ENCODE data around the gene SAP30L.

The SAP30L gene

GRCh38 chr5:154445422-154446194 lies at the start of gene SAP30L:
Gene SAP30L (plus strand): TSS chr5:154445997. CDS start chr5:154446605, 608 bp downstream.
- Histone ChIP-seq H3K36me3 (ENCODE audit: control insufficient read depth, insufficient read depth, low read length) (peaks cover 7% of the 10 kb centered on the region), H3K4me3 (replicated peaks; ENCODE audit: low read depth, low read length) (peak within 1 kb of the TSS; percentile 95), H3K27me3 (replicated peaks; ENCODE audit: control insufficient read depth, insufficient read depth, low read length) (no peaks in the 10 kb centered on the region)
- peak; percentile 98 for DNase-seq (ENCODE audit: extremely low read depth, insufficient read length)
- no peak for TF ChIP-seq CTCF (IDR thresholded peaks at IDR 0.05; ENCODE audit: insufficient read depth, low read length, poor library complexity, severe bottlenecking)

- no peaks in the 10 kb centered on the region for H3K27me3 ChIP-seq (replicated peaks; ENCODE audit: control insufficient read depth, insufficient read depth, low read length)
- peaks cover 17% of the 10 kb centered on the region for H3K36me3 ChIP-seq (ENCODE audit: control insufficient read depth, insufficient read depth, low read length)
- no peak for TF ChIP-seq CTCF (IDR thresholded peaks at IDR 0.05; ENCODE audit: insufficient read depth, low read length, poor library complexity, severe bottlenecking)
- DNase-seq (ENCODE audit: extremely low read depth, insufficient read length), result no peak
- H3K4me3 ChIP-seq (replicated peaks; ENCODE audit: low read depth, low read length), result no peak overlapping the region
Observed at GRCh38 chr5:154396128-154396527, 49.7 kb upstream of the SAP30L start.

- TF ChIP-seq CTCF (IDR thresholded peaks at IDR 0.05; ENCODE audit: insufficient read depth, low read length, poor library complexity, severe bottlenecking), result no peak
- DNase-seq (ENCODE audit: extremely low read depth, insufficient read length), result no peak
Observed at GRCh38 chr5:154397652-154398406, 48.0 kb upstream of the SAP30L start.

GRCh38 chr5:154400678-154401077 lies 45.1 kb upstream of the SAP30L start:
- Histone ChIP-seq H3K4me3 (replicated peaks; ENCODE audit: low read depth, low read length) (no peak overlapping the region), H3K36me3 (ENCODE audit: control insufficient read depth, insufficient read depth, low read length) (peaks cover 14% of the 10 kb centered on the region), H3K27me3 (replicated peaks; ENCODE audit: control insufficient read depth, insufficient read depth, low read length) (no peaks in the 10 kb centered on the region)
- TF ChIP-seq CTCF (IDR thresholded peaks at IDR 0.05; ENCODE audit: insufficient read depth, low read length, poor library complexity, severe bottlenecking), result no peak
- no peak for DNase-seq (ENCODE audit: extremely low read depth, insufficient read length)

More at GRCh38 chr5:154397652-154398406, 48.0 kb upstream of the SAP30L start:
- Histone ChIP-seq H3K36me3 (ENCODE audit: control insufficient read depth, insufficient read depth, low read length) (peaks cover 15% of the 10 kb centered on the region), H3K4me3 (replicated peaks; ENCODE audit: low read depth, low read length) (no peak overlapping the region), H3K27me3 (replicated peaks; ENCODE audit: control insufficient read depth, insufficient read depth, low read length) (no peaks in the 10 kb centered on the region)

- H3K27me3 ChIP-seq (replicated peaks; ENCODE audit: control insufficient read depth, insufficient read depth, low read length), result no peaks in the 10 kb centered on the region
- no peak for DNase-seq (ENCODE audit: extremely low read depth, insufficient read length)
- no peak overlapping the region for H3K4me3 ChIP-seq (replicated peaks; ENCODE audit: low read depth, low read length)
- peaks cover 14% of the 10 kb centered on the region for H3K36me3 ChIP-seq (ENCODE audit: control insufficient read depth, insufficient read depth, low read length)
- no peak for TF ChIP-seq CTCF (IDR thresholded peaks at IDR 0.05; ENCODE audit: insufficient read depth, low read length, poor library complexity, severe bottlenecking)
Observed at GRCh38 chr5:154401355-154401754, 44.4 kb upstream of the SAP30L start.

Data from GM06990 (cell line).